D341Med (cell line): ENCODE measurements around the gene ABHD16B.
"Not testable (repeated sequence)": the region's sequence is repeated elsewhere in the genome, so short reads cannot be mapped to it uniquely, and the experiment has no call there.

Experiments
- DNase-seq: peaks from one replicate; pipeline ENCODE4 v3.0.0; 2012; ENCODE audit warnings: low spot score

The ABHD16B gene

GRCh38 chr20:63855363-63856097, 5.8 kb upstream of the ABHD16B start:
- no peak for DNase-seq

- DNase-seq = no peak
Observed at GRCh38 chr20:63856098-63856511, 5.2 kb upstream of the ABHD16B start.

DNA sequence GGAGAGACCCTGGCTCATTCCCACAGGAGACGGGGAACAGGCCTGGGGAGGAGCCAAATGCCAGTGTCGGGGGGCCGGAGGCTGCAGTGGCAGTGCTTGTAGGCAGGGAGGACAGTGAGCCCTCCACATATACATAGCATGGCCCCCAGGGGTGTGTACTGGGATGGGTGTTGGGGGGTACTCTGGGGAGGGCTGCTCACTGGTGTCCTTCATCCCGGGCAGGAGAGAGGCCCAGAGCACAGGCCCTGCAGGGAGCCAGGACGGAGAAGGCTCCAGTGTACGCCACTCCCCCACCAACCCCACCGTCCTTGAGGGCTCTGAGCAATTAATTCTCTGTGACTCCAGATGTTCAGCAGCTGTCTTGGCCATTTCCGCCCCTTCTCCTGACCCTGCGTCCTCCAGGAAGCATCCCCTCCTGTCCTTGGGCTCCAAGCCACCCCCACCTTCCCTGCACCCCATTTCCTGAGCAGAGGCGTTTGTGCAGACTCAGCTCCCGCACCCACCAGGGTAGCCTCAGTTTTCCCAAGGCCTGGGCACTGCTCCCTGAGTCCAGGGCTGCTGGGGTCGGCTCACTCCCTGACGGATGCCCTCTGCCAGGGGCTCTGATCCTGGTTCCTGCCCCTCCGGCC, 3.4 kb upstream of the ABHD16B start:
- DNase-seq = no peak

DNA sequence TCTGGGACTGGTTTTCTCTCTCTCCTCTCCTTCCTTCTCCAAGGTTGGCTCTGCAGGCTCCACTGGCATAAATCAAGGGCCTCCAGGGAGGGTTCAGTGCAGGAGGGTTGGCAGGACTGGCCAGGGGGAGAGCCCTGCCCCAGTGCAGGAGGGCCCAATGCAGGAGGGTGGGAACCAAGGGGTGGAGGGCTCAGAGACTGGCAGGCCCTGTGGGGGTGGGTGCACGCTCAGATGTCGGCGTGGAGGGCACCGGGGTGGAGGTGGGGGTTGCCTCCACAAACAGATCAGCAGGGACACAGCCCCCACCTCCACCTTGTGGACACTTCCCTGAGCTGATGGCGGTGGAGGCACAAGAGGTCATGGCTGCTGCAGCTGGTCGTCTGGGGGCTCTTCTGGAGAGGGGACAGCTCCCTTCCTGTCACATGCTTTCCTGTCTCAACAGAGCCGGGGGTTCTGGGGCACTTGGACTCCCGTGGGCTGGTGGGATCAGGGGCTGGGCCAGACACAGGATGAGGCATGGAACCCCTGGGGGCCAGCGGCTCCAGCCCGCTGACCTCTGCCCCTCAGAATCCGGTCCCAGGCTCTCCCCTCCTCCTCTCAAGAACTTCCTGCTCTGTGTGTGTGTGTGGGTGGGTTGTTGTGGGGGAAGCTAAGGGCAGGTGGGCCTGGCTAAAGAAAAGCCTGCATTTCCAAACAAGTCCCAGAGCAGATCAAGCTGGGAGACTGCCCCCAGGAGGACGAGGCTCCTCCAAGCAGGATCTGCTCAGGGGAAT, 2.7 kb upstream of the ABHD16B start:
- no peak for DNase-seq

DNA sequence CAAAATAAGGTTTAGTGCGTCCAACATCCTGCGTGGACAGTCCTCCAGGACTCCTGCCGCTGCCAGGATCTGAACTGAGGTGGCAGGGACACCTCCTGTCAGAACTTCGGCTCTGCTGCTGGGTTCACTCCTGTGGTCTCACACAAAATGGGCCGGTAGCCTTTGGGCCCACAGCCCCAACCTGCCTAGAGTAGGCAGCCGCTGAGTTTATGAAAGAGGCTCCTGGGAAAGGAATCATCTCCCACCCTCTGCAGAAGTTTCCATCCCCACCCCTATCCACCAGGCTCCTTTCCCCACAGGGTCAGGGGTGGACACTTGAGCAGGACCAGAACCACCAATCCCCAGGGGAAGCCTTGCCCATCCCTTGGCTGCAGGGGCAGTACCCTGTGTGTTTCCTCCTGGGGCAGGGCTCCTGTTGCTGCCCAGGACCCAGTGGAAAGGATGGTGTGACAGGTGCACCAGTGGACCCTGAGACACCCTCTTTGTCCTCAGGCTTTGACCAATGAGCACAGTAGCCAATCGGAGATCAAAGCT, 2.1 kb upstream of the ABHD16B start:
- no peak for DNase-seq

DNA sequence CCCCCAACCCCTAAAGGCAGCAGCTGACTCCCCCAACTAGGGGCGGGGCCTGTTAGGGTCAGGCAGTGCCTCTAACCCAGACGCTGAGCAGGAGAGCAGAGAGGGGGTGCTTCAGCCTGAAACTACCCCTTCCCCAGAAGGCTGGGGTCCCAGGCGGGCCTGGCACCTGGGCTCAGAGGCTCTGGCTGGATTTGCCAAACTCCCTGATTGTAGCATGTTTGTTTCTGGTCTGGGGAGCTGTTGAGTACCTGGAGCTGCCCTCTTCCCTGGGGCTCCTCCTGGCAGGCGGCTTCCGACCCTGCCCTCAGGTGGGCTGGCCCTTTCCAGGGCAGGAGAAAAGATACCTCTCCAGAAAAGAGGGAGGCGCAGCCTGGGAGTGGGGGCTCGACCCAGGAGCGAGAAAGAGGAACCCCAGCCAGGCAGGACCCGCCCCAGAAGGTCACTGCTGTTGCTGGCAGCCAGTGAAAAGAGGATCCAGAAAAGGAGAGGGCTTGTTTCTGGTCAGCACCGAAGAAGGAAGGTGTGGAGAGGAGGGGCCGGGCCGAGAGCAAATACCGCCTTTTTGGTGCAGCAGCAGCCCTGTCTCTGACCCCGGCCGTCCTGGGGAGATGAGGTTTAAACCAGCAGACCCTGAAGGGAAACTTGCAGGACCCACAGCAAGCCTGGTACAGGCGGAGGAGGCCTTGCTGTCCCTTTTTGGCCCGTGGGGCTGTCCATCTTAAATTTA, 810 bp upstream of the ABHD16B start:
- DNase-seq = no peak

GRCh38 chr20:63861981-63862901, 943 bp downstream of the ABHD16B start:
- no peak for DNase-seq

GRCh38 chr20:63863021-63863797, 1.9 kb downstream of the ABHD16B start:
- DNase-seq = no peak

DNA sequence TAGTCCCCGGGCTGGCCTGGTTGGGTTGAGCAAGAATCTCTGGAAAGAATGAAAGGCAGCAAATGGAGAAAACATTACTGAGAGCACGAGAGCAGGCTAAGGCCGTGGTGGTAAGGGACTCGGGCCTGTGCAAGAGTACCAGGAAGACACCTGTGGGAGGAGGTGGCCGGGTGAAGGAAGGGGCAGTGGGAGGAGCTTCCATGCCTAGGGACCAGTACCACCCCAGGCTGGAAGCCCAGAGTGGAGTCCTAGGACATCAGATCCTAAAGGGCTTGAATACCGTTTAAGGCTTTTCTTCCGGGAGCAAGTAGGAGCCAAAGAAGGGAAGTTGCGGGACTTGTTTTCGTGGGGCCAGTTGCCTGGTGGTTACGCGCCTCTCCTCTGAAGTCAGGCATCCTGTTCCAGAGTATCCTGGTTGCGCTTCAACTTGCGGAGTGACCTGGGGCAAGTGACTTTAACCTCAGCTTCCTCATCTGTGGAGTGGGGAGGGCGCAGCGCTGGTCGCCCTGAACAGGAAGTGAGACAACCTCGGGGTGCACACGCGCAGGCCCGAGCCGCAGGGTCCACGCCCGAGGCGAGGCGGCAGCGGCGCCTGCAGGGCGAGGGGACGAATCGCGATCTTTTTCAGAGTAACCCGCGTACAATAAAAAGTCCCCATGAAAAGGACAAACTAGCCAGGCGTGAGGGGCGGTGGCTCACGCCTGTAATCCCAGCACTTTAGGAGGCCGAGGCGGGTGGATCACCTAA, 2.7 kb downstream of the ABHD16B start:
- DNase-seq = peak; percentile 89

DNA sequence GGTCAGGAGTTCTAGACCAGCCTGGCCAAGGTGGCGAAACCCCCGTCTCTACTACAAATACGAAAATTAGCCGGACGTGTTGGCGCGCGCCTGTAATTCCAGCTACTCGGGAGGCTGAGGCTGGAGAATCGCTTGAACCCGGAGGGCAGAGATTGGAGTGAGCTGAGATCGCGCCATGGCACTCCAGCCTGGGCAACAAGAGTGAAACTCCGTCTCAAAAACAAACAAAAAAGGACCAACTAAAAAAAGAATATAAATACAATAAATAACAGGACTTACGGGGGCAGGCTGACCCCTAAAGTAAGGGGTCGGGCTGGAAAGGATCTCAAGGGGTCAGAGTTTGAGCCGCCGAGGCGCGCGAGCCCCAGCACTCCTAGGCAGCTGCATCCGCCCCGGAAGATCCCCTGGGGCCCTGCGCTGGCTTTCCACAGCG, 3.3 kb downstream of the ABHD16B start:
- no peak for DNase-seq

GRCh38 chr20:63864978-63865640, 3.8 kb downstream of the ABHD16B start, which contains the start of gene TPD52L2:
Gene TPD52L2 (plus strand): TSS chr20:63865270. CDS start chr20:63865366, 96 bp downstream.
- DNase-seq = peak; percentile 98

DNA sequence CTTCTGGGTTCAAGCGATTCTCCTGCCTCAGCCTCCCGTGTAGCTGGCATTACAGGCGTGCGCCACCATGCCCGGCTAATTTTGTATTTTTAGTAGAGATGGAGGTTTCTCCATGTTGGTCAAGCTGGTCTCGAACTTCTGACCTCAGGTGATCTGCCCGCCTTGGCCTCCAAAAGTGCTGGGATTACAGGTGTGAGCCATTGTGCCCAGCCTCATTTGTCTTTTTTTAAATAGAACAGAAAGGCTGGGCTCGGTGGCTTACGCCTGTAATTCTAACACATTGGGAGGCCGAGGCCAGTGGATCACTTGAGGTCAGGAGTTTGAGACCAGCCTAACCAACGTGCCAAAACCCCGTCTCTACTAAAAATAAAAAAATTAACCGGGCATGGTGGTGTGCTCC, 5.7 kb downstream of the ABHD16B start:
- not testable (repeated sequence) for DNase-seq

DNA sequence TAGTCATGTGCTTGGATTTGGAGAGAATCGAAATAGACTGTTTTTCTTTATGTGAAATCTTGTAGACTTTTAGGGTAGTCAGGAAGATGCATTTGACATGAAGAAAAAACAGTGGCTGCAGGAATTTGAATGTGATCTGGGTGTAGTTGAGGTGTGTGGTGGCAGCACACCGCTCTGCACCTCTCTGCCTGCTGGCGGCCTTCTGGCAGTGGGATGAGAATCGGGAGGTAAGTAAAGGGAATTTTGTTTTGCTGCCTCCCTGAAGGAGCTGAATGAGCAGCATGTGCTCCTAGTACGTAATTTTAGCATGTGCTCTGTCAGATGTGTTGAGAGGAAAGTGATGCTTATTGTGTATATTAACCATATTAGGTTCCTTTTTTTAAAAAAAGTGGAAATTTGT, 7.0 kb downstream of the ABHD16B start:
- DNase-seq = no peak

GRCh38 chr20:63873477-63873971, 12.2 kb downstream of the ABHD16B start:
- no peak for DNase-seq

GRCh38 chr20:63874241-63874640, 12.9 kb downstream of the ABHD16B start:
- DNase-seq = not testable (repeated sequence)

- DNase-seq = peak; percentile 28
Observed at GRCh38 chr20:63876489-63877036, 15.3 kb downstream of the ABHD16B start.

GRCh38 chr20:63877755-63878470, 16.6 kb downstream of the ABHD16B start:
- peak; percentile 13 for DNase-seq
